HEK293T (cell line): ENCODE measurements around the gene LCNL1.

Experiments used
- ARNT ChIP-seq: fragments of 450-650 bp; IDR thresholded peaks from 2 replicates; pipeline ENCODE4 v1.6.1; 2017; ENCODE audit warnings: mild to moderate bottlenecking
- BHLHE40 ChIP-seq: fragments of 450-650 bp; IDR thresholded peaks from 2 replicates; pipeline ENCODE4 v1.6.1; 2016; ENCODE audit warnings: mild to moderate bottlenecking, moderate library complexity, borderline replicate concordance
- CTBP1 ChIP-seq: fragments of 450-650 bp; IDR thresholded peaks from 2 replicates; pipeline ENCODE4 v1.6.1; 2016; ENCODE audit warnings: borderline replicate concordance
- ELF4 ChIP-seq: fragments of 450-650 bp; IDR thresholded peaks from 2 replicates; pipeline ENCODE4 v1.6.1; 2017; ENCODE audit warnings: antibody characterized with exemption
- FOXA1 ChIP-seq: fragments of 450-650 bp; IDR thresholded peaks from 2 replicates; pipeline ENCODE4 v1.6.1; 2016; ENCODE audit warnings: mild to moderate bottlenecking
- FOXK2 ChIP-seq: fragments of 450-650 bp; IDR thresholded peaks from 2 replicates; pipeline ENCODE4 v1.6.1; 2016; ENCODE audit warnings: mild to moderate bottlenecking
- HDGF ChIP-seq: fragments of 450-650 bp; IDR thresholded peaks from 2 replicates; pipeline ENCODE4 v1.6.1; 2017; ENCODE audit warnings: antibody characterized with exemption, borderline replicate concordance
- L3MBTL2 ChIP-seq: fragments of 450-650 bp; conservative IDR thresholded peaks from 2 replicates; pipeline ENCODE4 v1.6.1; 2016; ENCODE audit warnings: mild to moderate bottlenecking
- PKNOX1 ChIP-seq: fragments of 450-650 bp; IDR thresholded peaks from 2 replicates; pipeline ENCODE4 v1.6.1; 2016
- SP1 ChIP-seq: fragments of 450-650 bp; IDR thresholded peaks from 2 replicates; pipeline ENCODE4 v1.6.1; 2017
- SUZ12 ChIP-seq: fragments of 450-650 bp; IDR thresholded peaks from 2 replicates; pipeline ENCODE4 v1.6.1; 2016; ENCODE audit warnings: mild to moderate bottlenecking
- ZNF384 ChIP-seq: fragments of 450-650 bp; IDR thresholded peaks from 2 replicates; pipeline ENCODE4 v1.6.1; 2016

GRCh38 chr9:137015976-137016375 is 33.2 kb downstream of the LCNL1 start:
- TF ChIP-seq BHLHE40: no peak
- TF ChIP-seq SUZ12: no peak
- no peak for TF ChIP-seq L3MBTL2
- TF ChIP-seq ZNF384: no peak
- no peak for TF ChIP-seq SP1
- TF ChIP-seq FOXK2: no peak
- TF ChIP-seq PKNOX1: no peak
- TF ChIP-seq HDGF: no peak
- TF ChIP-seq ELF4: no peak
- TF ChIP-seq CTBP1: no peak
- no peak for TF ChIP-seq FOXA1
- TF ChIP-seq ARNT: no peak
